Colon (tissue), 2 donors: ENCODE measurements around the gene CHRM4.

ENCODE experiments used
- FAIRE-seq: peaks from 2 replicates; lab custom pipeline; 2012; peaks lifted over from hg19 to GRCh38; lab: Jason Lieb, UNC
- donor health status: control.
- donor health status: control.

CHRM4 gene

DNA sequence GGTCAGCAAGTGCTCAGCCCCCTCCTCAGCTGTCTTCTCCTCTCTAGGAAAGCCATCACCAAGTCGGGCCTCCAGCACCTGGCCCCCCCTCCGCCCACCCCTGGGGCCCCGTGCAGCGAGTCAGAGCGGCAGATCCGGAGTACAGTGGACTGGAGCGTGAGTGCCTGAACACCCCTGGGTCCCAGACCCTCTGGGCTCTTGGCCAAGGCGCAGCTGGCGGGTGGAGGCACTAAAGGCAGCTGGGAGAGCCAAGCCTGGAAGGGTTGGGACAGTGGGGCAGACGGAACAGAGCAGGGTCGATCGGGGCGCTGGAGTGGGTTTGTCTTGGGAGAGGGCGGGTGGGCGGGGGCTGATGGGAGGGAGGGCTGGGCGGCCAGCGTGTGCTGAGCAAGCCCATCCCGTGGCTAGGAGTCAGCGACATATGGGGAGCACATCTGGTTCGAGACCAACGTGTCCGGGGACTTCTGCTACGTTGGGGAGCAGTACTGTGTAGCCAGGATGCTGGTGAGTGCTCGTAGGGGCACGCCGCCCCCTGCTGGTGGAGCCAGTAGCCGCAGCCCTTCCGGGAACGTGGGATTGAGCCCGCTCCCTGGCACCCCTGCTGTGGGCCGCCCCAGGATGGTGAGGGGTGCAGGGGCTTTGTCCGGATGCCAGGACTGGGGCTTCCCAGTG is 24.2 kb downstream of the CHRM4 start:
- no peak for FAIRE-seq

DNA sequence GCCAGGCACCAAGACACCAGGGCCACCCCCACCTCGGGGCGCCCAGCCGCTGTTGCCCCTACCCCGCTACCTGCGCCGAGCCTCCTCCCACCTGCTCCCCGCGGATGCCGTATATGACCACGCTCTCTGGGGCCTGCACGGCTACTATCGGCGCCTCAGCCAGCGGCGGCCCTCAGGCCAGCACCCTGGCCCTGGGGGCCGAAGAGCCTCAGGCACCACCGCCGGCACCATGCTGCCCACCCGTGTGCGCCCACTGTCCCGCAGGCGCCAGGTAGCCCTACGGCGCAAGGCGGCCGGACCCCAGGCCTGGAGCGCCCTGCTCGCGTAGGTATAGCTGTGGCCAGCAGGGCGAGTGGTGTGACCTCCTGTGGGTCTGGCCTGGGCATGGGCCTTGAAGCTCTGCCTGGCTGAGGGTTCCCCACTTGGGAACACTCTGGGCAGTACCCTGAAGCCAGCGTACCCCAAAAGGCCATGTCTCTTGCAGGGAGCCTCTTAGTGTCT is 24.9 kb downstream of the CHRM4 start:
- no peak for FAIRE-seq

DNA sequence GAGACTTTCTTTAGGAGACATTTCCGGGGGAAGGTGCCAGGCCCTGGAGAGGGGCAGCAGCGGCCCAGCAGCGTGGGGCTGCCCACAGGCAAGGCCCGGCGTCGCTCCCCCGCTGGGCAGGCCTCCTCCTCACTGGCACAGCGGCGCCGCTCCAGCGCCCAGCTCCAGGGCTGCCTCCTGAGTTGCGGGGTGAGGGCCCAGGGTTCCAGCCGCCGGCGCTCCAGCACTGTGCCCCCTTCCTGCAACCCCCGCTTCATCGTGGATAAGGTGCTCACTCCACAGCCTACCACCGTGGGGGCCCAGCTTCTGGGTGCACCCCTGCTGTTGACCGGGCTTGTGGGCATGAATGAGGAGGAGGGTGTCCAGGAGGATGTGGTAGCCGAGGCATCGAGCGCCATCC is 25.3 kb downstream of the CHRM4 start:
- FAIRE-seq: no peak

GRCh38 chr11:46364791-46365190 is 26.8 kb downstream of the CHRM4 start:
- FAIRE-seq: no peak

DNA sequence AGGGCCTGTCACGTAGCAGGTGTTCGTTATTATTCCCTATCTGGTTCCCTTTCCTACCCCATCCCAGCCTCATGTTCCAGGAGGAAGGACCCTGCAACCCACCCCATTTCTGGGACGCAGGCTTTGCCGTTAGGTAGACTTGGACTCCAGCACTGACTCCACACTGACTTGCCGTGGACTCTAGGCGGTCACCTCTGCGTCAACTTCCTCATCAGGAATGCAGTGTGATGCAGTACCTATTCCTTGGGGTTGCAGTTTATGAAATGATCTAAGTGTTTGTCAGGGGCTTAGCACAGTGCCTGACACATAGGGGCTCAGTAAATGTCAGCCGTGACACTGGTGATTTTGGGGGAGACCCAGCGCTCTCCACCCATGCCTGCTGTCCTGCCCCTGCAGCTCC is 27.5 kb downstream of the CHRM4 start:
- FAIRE-seq: no peak

- no peak for FAIRE-seq
Observed at GRCh38 chr11:46363455-46364005, 28.0 kb downstream of the CHRM4 start.

DNA sequence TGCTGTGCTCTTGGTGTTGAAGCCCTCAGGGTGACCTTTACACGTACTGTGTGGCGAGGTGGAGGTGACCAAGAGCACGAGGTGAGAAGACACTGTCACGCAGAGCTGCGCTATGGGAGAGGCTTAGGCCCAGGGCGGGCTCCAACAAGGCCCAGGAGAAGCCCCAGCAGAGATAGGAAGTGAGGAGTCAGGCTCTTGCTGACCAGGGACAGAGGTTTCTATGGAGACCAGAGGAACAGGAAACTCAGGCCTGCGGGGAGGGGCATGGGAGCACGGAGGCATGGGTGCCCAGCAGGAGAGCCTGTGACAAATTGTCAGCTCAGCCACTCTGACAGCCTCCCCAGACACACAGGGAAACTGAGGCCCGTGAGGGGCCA is 28.6 kb downstream of the CHRM4 start:
- no peak for FAIRE-seq

- FAIRE-seq: no peak
Observed at GRCh38 chr11:46362156-46363030, 29.2 kb downstream of the CHRM4 start.

DNA sequence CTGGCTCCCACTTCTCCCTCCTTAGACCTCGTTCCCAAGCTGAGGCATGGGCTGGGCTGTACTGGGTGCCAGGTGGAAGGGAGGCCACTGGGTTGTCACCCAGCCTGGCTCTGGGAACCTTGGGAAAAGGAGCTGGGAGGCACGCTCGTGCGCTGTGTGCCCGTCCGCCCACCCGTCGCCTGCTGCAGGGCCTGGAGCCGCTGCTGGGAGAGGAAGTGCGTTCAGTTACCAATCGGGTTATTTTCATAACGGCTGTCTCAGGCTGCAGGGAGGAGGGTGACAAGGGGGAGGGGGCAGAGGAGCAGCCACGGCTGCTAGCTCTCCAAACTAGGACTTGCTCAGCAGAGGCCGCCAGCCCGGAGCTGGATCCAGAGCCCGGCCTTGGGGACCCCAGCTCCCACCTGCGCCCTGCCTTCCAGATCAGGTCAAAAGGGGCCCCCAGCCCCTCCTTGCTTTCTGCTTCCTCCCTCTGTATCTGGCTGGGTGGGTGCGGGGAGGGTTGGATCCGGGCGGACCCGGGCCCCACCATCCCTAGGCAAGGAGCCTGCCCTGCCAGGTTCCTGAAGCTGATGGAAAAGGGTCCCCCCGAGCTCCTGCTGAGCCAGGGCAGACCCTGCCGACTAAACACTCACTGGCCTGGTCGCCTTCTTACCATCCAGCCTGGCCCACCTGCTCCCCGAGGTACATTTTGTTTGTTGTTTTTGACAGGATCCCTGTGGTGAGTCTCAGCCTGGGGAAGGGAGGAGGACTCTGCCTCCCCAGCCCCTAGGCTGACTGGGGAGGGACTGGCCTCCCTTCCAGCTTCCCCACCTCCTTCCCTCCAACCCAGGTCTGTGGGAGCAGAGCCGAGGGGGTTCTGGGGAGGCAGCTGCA is 30.1 kb downstream of the CHRM4 start:
- FAIRE-seq: no peak

DNA sequence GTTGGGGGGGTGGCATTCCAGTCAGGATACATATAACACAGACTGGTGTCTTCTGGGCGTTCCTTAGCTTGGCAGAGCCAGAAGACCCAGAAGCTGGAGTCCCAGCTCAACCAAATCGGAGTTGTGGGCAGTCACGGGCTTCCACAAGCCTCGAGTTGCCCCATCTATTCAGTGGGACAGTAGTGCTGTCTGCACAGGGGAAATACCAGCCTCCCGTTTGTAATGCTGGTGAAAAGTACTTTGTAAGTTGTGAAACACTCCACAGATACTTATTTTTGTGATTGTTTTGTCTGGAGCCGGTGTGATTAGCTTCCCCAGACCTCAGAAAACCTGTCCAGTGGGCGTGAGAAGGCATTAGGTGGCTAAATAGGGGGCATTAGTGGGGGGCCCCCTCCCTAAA is 30.7 kb downstream of the CHRM4 start:
- no peak for FAIRE-seq

DNA sequence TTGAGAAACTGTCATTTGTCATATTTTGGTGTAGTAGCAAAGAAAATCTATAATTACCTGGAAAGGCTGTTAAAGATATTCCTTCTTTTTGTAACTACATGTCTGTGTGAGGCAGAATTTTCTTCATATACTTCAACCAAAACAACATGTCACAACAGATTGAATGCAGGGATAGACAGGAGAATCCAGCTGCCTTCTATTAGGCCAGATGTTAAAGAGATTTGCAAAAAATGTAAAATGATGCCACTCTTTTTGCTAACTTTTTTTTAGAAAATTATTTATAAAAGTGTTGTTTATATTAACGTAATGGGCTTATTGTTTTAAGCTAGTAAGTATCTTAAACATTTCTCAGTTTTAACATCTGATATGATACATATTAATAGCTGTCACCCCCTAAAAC is 31.6 kb downstream of the CHRM4 start:
- no peak for FAIRE-seq

- no peak for FAIRE-seq
Observed at GRCh38 chr11:46357483-46357936, 34.1 kb downstream of the CHRM4 start.

DNA sequence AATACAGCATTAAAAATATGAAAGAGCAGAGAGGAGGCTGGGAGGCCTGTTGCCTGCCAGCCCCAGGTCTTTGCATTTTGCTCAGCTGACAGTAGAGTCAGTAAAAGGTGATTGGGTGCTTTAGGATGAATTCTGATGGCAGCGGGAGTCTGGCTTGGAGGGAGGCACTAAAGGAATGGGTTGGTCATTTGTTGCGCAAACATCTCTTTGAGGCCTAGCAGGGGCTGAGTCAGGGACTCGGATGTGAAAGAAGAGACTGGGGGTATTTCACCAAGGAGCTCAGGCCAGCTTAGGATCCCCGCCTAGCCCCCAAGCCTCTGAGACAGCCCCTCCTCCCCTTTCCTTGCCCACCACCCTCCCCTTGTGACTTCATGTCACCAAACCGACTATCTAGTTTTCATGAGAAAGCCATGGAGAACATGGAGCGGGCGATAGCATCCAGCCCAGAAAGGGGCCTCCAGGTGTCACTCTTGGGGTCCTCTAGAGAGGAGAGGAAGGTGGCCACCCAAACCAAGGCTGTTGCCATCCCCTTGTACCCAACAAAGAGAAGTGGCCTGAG is 34.6 kb downstream of the CHRM4 start:
- no peak for FAIRE-seq

- no peak for FAIRE-seq
Observed at GRCh38 chr11:46353698-46354097, 37.9 kb downstream of the CHRM4 start.

- no peak for FAIRE-seq
Observed at GRCh38 chr11:46352063-46352841, 39.3 kb downstream of the CHRM4 start.

DNA sequence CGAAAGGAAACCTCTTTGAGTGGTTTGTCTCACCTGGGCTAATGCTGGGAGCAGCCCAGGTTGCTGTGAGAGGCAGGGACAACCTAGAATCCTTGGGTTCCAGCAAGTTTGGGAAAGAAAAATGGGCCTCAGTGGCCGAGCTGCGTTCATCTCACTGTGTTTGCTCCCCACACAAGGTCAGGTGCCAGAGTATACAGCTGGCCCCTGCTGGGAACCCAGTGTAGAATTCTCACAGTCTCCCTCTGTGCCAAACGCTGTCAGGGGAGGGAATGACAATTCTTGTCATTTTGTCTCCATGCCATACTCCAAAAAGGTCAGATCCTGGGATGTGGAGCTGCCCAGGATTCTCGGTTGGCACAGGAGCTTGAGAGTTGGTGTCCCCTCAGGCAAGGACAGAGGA is 40.0 kb downstream of the CHRM4 start:
- FAIRE-seq: no peak

- FAIRE-seq: no peak
Observed at GRCh38 chr11:46351148-46351547, 40.4 kb downstream of the CHRM4 start.

GRCh38 chr11:46350695-46351094 is 40.9 kb downstream of the CHRM4 start:
- no peak for FAIRE-seq

DNA sequence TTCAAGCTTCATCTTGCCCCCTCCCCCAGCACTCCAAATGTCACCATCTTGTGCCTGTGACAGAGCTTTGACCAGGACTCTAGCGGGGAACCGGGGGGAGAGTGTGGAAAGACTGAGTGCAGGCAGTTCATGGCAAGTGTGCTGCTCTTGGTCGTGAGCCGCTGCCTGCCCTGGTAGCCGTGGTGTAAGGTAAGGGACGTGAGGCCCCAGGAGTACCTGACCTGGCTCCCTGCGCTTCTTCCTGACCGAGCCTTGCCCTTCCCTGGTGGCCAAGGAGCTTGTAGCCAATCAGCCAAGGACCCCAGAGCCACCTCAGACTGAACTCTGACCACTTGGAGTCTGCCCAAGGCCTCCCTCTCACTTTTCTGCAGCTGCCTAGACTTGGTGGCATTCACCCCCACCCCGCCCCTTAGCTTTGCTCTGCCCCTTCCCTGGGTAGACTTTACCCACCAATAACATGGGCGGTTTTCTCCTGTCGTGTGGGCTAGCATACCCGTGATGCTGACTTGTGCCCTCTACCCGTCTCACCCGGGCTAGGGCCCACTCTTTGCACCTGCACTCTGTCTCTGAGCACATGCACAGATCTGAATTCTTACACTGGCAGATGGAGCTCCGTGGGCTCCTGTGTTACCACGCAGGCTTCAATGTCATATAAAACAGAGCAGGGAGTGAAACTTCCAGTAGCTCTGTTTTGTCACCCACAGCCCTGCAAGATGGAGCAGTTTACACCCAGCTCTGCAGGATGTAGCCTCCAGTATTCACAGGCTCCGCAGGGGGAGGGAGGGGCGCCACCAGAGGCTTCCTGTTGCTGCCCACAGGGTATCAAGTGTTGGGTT is 42.8 kb downstream of the CHRM4 start:
- FAIRE-seq: no peak
